ENCODE results near the gene RHEBL1.

RHEBL1 gene

GRCh38 chr12:49022558-49023178 lies 47.1 kb downstream of the RHEBL1 start:
- Histone ChIP-seq H3K9ac (ENCODE audit: low read depth, low read length, poor library complexity) (no peak overlapping the region), H3K27me3 (ENCODE audit: control insufficient read depth in 3 of 3, insufficient read depth in 3 of 3, low read depth in 1 of 3, low read length in 3 of 3) (no peaks in the 10 kb centered on the region), H3K18ac (ENCODE audit: low read length) (no peak overlapping the region), H2AFZ (ENCODE audit: low read length) (no peak overlapping the region), H3K4me3 (ENCODE audit: low read length in 2 of 2) (peak overlapping the region in 1 of 2 donors; percentile 43), H3K36me3 (replicated peaks in 1 of 2; ENCODE audit: control insufficient read depth in 2 of 2, insufficient read depth in 2 of 2, low read length in 2 of 2) (peaks cover 47 to 76% of the 10 kb centered on the region in 2 donors), H2AK5ac (ENCODE audit: low read depth, low read length) (no peak overlapping the region), H3K9me3 (replicated peaks in 1 of 2; ENCODE audit: control insufficient read depth in 2 of 2, insufficient read depth in 1 of 2, low read depth in 1 of 2, low read length in 2 of 2) (peaks cover 0 to 2% of the 10 kb centered on the region in 2 donors), H3K4me1 (ENCODE audit: control insufficient read depth in 2 of 2, insufficient read depth in 1 of 2, low read depth in 1 of 2, low read length in 2 of 2) (peaks cover 4% of the 10 kb centered on the region in 2 donors), H3K23ac (ENCODE audit: low read depth, low read length, poor library complexity) (no peak overlapping the region), H3K4me2 (ENCODE audit: insufficient read depth, low read length, poor library complexity, severe bottlenecking) (no peak overlapping the region), H4K8ac (ENCODE audit: low read depth, low read length) (no peak overlapping the region), H3K4ac (ENCODE audit: low read length) (no peak overlapping the region), H3K14ac (ENCODE audit: low read length) (no peak overlapping the region), H2BK120ac (ENCODE audit: low read depth, low read length) (no peak overlapping the region), H4K91ac (ENCODE audit: low read depth, low read length, poor library complexity) (no peak overlapping the region), H2BK15ac (ENCODE audit: low read length) (no peak overlapping the region), H3K79me1 (ENCODE audit: low read depth, low read length) (peaks cover 3% of the 10 kb centered on the region), H3K27ac (replicated peaks; ENCODE audit: low read length) (no peak overlapping the region), H2BK5ac (ENCODE audit: low read length) (peak overlapping the region; percentile 27), H2BK12ac (ENCODE audit: low read length) (no peak overlapping the region)
- DNase-seq (ENCODE audit: low spot score): no peak
- no CpG with 5 or more reads among the region's 15 CpGs for WGBS, 2 donors (ENCODE audit: extremely low coverage in 2 of 2, insufficient read length in 2 of 2, insufficient replicate concordance in 1 of 2)

GRCh38 chr12:49021292-49021915 lies 48.4 kb downstream of the RHEBL1 start:
- Histone ChIP-seq H2BK15ac (ENCODE audit: low read length) (no peak overlapping the region), H3K27ac (replicated peaks; ENCODE audit: low read length) (no peak overlapping the region), H3K36me3 (replicated peaks in 1 of 2; ENCODE audit: control insufficient read depth in 2 of 2, insufficient read depth in 2 of 2, low read length in 2 of 2) (peaks cover 41 to 63% of the 10 kb centered on the region in 2 donors), H3K4ac (ENCODE audit: low read length) (no peak overlapping the region), H3K9ac (ENCODE audit: low read depth, low read length, poor library complexity) (no peak overlapping the region), H3K4me1 (ENCODE audit: control insufficient read depth in 2 of 2, insufficient read depth in 1 of 2, low read depth in 1 of 2, low read length in 2 of 2) (peaks cover 5 to 6% of the 10 kb centered on the region in 2 donors), H3K23ac (ENCODE audit: low read depth, low read length, poor library complexity) (no peak overlapping the region), H2BK12ac (ENCODE audit: low read length) (no peak overlapping the region), H2AK5ac (ENCODE audit: low read depth, low read length) (no peak overlapping the region), H3K79me1 (ENCODE audit: low read depth, low read length) (peaks cover 3% of the 10 kb centered on the region), H2BK5ac (ENCODE audit: low read length) (no peak overlapping the region), H4K91ac (ENCODE audit: low read depth, low read length, poor library complexity) (no peak overlapping the region), H2AFZ (ENCODE audit: low read length) (no peak overlapping the region), H3K9me3 (replicated peaks in 1 of 2; ENCODE audit: control insufficient read depth in 2 of 2, insufficient read depth in 1 of 2, low read depth in 1 of 2, low read length in 2 of 2) (peaks cover 0 to 2% of the 10 kb centered on the region in 2 donors), H3K18ac (ENCODE audit: low read length) (no peak overlapping the region), H3K4me3 (ENCODE audit: low read length in 2 of 2) (no peak overlapping the region), H4K8ac (ENCODE audit: low read depth, low read length) (no peak overlapping the region), H3K27me3 (ENCODE audit: control insufficient read depth in 3 of 3, insufficient read depth in 3 of 3, low read depth in 1 of 3, low read length in 3 of 3) (no peaks in the 10 kb centered on the region), H3K14ac (ENCODE audit: low read length) (no peak overlapping the region), H2BK120ac (ENCODE audit: low read depth, low read length) (no peak overlapping the region), H3K4me2 (ENCODE audit: insufficient read depth, low read length, poor library complexity, severe bottlenecking) (no peak overlapping the region)
- DNase-seq (ENCODE audit: low spot score): no peak
- WGBS, 2 donors (ENCODE audit: extremely low coverage in 2 of 2, insufficient read length in 2 of 2, insufficient replicate concordance in 1 of 2): no CpG with 5 or more reads among the region's 11 CpGs

- Histone ChIP-seq H2AK5ac (ENCODE audit: low read depth, low read length) (no peak overlapping the region), H3K18ac (ENCODE audit: low read length) (no peak overlapping the region), H3K14ac (ENCODE audit: low read length) (no peak overlapping the region), H3K79me1 (ENCODE audit: low read depth, low read length) (peaks cover 3% of the 10 kb centered on the region), H3K27me3 (ENCODE audit: control insufficient read depth in 3 of 3, insufficient read depth in 3 of 3, low read depth in 1 of 3, low read length in 3 of 3) (no peaks in the 10 kb centered on the region), H2BK15ac (ENCODE audit: low read length) (no peak overlapping the region), H3K4me2 (ENCODE audit: insufficient read depth, low read length, poor library complexity, severe bottlenecking) (no peak overlapping the region), H3K4ac (ENCODE audit: low read length) (no peak overlapping the region), H4K91ac (ENCODE audit: low read depth, low read length, poor library complexity) (no peak overlapping the region), H2BK5ac (ENCODE audit: low read length) (no peak overlapping the region), H3K27ac (replicated peaks; ENCODE audit: low read length) (no peak overlapping the region), H3K36me3 (replicated peaks in 1 of 2; ENCODE audit: control insufficient read depth in 2 of 2, insufficient read depth in 2 of 2, low read length in 2 of 2) (peaks cover 33 to 54% of the 10 kb centered on the region in 2 donors), H3K23ac (ENCODE audit: low read depth, low read length, poor library complexity) (no peak overlapping the region), H2AFZ (ENCODE audit: low read length) (no peak overlapping the region), H3K4me3 (ENCODE audit: low read length in 2 of 2) (no peak overlapping the region), H3K4me1 (ENCODE audit: control insufficient read depth in 2 of 2, insufficient read depth in 1 of 2, low read depth in 1 of 2, low read length in 2 of 2) (peaks cover 5 to 6% of the 10 kb centered on the region in 2 donors), H4K8ac (ENCODE audit: low read depth, low read length) (no peak overlapping the region), H2BK12ac (ENCODE audit: low read length) (no peak overlapping the region), H3K9me3 (replicated peaks in 1 of 2; ENCODE audit: control insufficient read depth in 2 of 2, insufficient read depth in 1 of 2, low read depth in 1 of 2, low read length in 2 of 2) (peaks cover 0 to 2% of the 10 kb centered on the region in 2 donors), H3K9ac (ENCODE audit: low read depth, low read length, poor library complexity) (no peak overlapping the region), H2BK120ac (ENCODE audit: low read depth, low read length) (no peak overlapping the region)
- no CpG with 5 or more reads among the region's 6 CpGs for WGBS, 2 donors (ENCODE audit: extremely low coverage in 2 of 2, insufficient read length in 2 of 2, insufficient replicate concordance in 1 of 2)
- no peak for DNase-seq (ENCODE audit: low spot score)
Measured at GRCh38 chr12:49020441-49020840, 49.3 kb downstream of the RHEBL1 start.

- H3K23ac ChIP-seq (ENCODE audit: low read depth, low read length, poor library complexity): no peak overlapping the region
- no peak overlapping the region for H2BK120ac ChIP-seq (ENCODE audit: low read depth, low read length)
- H2AK5ac ChIP-seq (ENCODE audit: low read depth, low read length): no peak overlapping the region
- no peak overlapping the region for H3K4ac ChIP-seq (ENCODE audit: low read length)
- H3K14ac ChIP-seq (ENCODE audit: low read length): no peak overlapping the region
- H4K91ac ChIP-seq (ENCODE audit: low read depth, low read length, poor library complexity): no peak overlapping the region
- DNase-seq (ENCODE audit: low spot score): no peak
- peaks cover 5 to 6% of the 10 kb centered on the region in 2 donors for H3K4me1 ChIP-seq (ENCODE audit: control insufficient read depth in 2 of 2, insufficient read depth in 1 of 2, low read depth in 1 of 2, low read length in 2 of 2)
- no peak overlapping the region for H3K9ac ChIP-seq (ENCODE audit: low read depth, low read length, poor library complexity)
- H2BK15ac ChIP-seq (ENCODE audit: low read length): no peak overlapping the region
- no peaks in the 10 kb centered on the region for H3K27me3 ChIP-seq (ENCODE audit: control insufficient read depth in 3 of 3, insufficient read depth in 3 of 3, low read depth in 1 of 3, low read length in 3 of 3)
- peaks cover 27 to 46% of the 10 kb centered on the region in 2 donors for H3K36me3 ChIP-seq (replicated peaks in 1 of 2; ENCODE audit: control insufficient read depth in 2 of 2, insufficient read depth in 2 of 2, low read length in 2 of 2)
- WGBS, 2 donors (ENCODE audit: extremely low coverage in 2 of 2, insufficient read length in 2 of 2, insufficient replicate concordance in 1 of 2): 100% methylated on average over 1 of the region's 10 CpGs; no CpG with 5 or more reads in 1 of the 2 donors
- H3K18ac ChIP-seq (ENCODE audit: low read length): no peak overlapping the region
- H2BK12ac ChIP-seq (ENCODE audit: low read length): no peak overlapping the region
- H3K9me3 ChIP-seq (replicated peaks in 1 of 2; ENCODE audit: control insufficient read depth in 2 of 2, insufficient read depth in 1 of 2, low read depth in 1 of 2, low read length in 2 of 2): peaks cover 0 to 2% of the 10 kb centered on the region in 2 donors
- no peak overlapping the region for H4K8ac ChIP-seq (ENCODE audit: low read depth, low read length)
- no peak overlapping the region for H2AFZ ChIP-seq (ENCODE audit: low read length)
- no peak overlapping the region for H3K4me2 ChIP-seq (ENCODE audit: insufficient read depth, low read length, poor library complexity, severe bottlenecking)
- H3K4me3 ChIP-seq (ENCODE audit: low read length in 2 of 2): peak overlapping the region in 1 of 2 donors; percentile 83
- no peak overlapping the region for H3K27ac ChIP-seq (replicated peaks; ENCODE audit: low read length)
- H3K79me1 ChIP-seq (ENCODE audit: low read depth, low read length): peaks cover 3% of the 10 kb centered on the region
- no peak overlapping the region for H2BK5ac ChIP-seq (ENCODE audit: low read length)
Measured at GRCh38 chr12:49019443-49020324, 50.1 kb downstream of the RHEBL1 start.
